ENCODE results near the gene PAM16.
A peak's percentile ranks its signal among the peaks of the same experiment; 100 is the strongest.

GRCh38 chr16:4313563-4314531 lies 37.3 kb downstream of the PAM16 start:
- peak in 7 of 11 experiments; percentile 40 to 73 (median 63) for TF ChIP-seq CTCF (IDR thresholded peaks at IDR 0.05 in 8 of 11, conservative IDR thresholded peaks at IDR 0.05 in 3 of 11)
- no peak for TF ChIP-seq POLR2A (IDR thresholded peaks at IDR 0.05)
- no peak for TF ChIP-seq POLR2AphosphoS5 (IDR thresholded peaks at IDR 0.05)
